NT2/D1 (cell line): Measurements from ENCODE around the gene MRPS26.
A peak's percentile ranks its signal among the peaks of the same experiment; 100 is the strongest.

ENCODE experiments used
- DNase-seq: peaks from one replicate; pipeline ENCODE4 v3.0.0-alpha.2; 2011; ENCODE audit warnings: low read depth, low spot score
- H3K27me3 ChIP-seq: 2 replicates; pipeline ENCODE4 v1.6.0; 2011; ENCODE audit warnings: mild to moderate bottlenecking; ENCODE audit not compliant: insufficient read length, insufficient read depth
- H3K36me3 ChIP-seq: 2 replicates; pipeline ENCODE4 v1.6.1; 2011; ENCODE audit warnings: mild to moderate bottlenecking, low read length, mixed read lengths; ENCODE audit not compliant: insufficient read depth, insufficient read length
- H3K4me1 ChIP-seq: 2 replicates; pipeline ENCODE4 v1.5.1; 2011; ENCODE audit not compliant: insufficient read depth, insufficient read length
- H3K4me3 ChIP-seq: 2 replicates; pipeline ENCODE4 v1.5.1; 2011; ENCODE audit warnings: low read depth; ENCODE audit not compliant: insufficient read length
- H3K9ac ChIP-seq: 2 replicates; pipeline ENCODE4 v1.6.0; 2011; ENCODE audit warnings: low read depth; ENCODE audit not compliant: insufficient read length
- H3K9me3 ChIP-seq: 2 replicates; pipeline ENCODE4 v1.5.1; 2011; ENCODE audit warnings: mild to moderate bottlenecking, low read length; ENCODE audit not compliant: insufficient read depth
- SUZ12 ChIP-seq: IDR thresholded peaks from 2 replicates; pipeline ENCODE4 v1.6.1; 2011; ENCODE audit not compliant: insufficient read length, insufficient read depth; ENCODE audit errors: extremely low read depth
- YY1 ChIP-seq: IDR thresholded peaks from 2 replicates; pipeline ENCODE4 v1.6.1; 2011; ENCODE audit not compliant: insufficient read length, insufficient read depth
- ZNF274 ChIP-seq: IDR thresholded peaks from 2 replicates; pipeline ENCODE4 v1.6.1; 2011; ENCODE audit warnings: mild to moderate bottlenecking, low read depth, low read length

Gene MRPS26

DNA sequence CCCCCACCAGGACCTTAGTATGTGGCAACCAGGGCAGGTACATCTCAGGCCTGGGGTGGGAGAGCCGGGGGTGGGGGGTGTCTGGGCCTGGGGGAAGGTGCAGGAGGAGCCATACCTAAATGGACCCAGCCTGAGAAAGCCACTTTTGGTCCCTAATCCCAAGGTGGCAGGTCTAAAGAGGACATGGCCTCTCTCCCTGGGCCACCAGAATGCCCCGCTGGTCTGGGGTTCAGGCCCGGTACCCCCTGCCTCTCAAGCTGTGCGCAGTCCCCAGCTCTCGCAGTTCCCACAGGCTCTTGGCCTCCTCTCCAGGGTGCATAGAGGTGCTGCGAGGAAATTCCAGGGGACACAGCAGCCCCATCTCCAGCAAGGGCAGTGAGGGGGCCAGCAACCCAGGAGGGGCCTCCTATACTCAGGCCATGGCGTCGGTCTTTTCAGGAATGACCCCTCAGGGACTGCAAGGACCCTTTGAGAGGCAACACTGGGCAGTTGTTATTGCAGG, 39.8 kb downstream of the MRPS26 start:
- Histone ChIP-seq H3K27me3 (peaks cover 42% of the 10 kb centered on the region), H3K9me3 (no peaks in the 10 kb centered on the region), H3K36me3 (no peaks in the 10 kb centered on the region), H3K9ac (no peak overlapping the region), H3K4me3 (no peak overlapping the region), H3K4me1 (no peaks in the 10 kb centered on the region)
- DNase-seq, result no peak
- no peak for TF ChIP-seq ZNF274
- no peak for TF ChIP-seq SUZ12
- no peak for TF ChIP-seq YY1

- Histone ChIP-seq H3K9ac (no peak overlapping the region), H3K27me3 (peaks cover 30% of the 10 kb centered on the region), H3K4me3 (no peak overlapping the region), H3K9me3 (no peaks in the 10 kb centered on the region), H3K4me1 (no peaks in the 10 kb centered on the region), H3K36me3 (no peaks in the 10 kb centered on the region)
- no peak for DNase-seq
- TF ChIP-seq SUZ12 (no peak), YY1 (no peak), ZNF274 (no peak)
Measured at GRCh38 chr20:3088031-3088430, 42.2 kb downstream of the MRPS26 start.

- TF ChIP-seq YY1 (no peak), SUZ12 (no peak), ZNF274 (no peak)
- H3K27me3 ChIP-seq, result peaks cover 15% of the 10 kb centered on the region
- no peak overlapping the region for H3K4me3 ChIP-seq
Measured at GRCh38 chr20:3090565-3090964, 44.7 kb downstream of the MRPS26 start.

GRCh38 chr20:3092611-3093379, 46.9 kb downstream of the MRPS26 start:
- peak overlapping the region; percentile 70 for H3K9ac ChIP-seq
- peak overlapping the region; percentile 40 for H3K4me3 ChIP-seq

More at GRCh38 chr20:3090565-3090964, 44.7 kb downstream of the MRPS26 start:
- Histone ChIP-seq H3K9me3 (no peaks in the 10 kb centered on the region), H3K4me1 (peaks cover 3% of the 10 kb centered on the region), H3K9ac (no peak overlapping the region), H3K36me3 (no peaks in the 10 kb centered on the region)
- no peak for DNase-seq

GRCh38 chr20:3093861-3094361, 48.1 kb downstream of the MRPS26 start:
- no peak overlapping the region for H3K4me3 ChIP-seq
- no peak for TF ChIP-seq SUZ12
- no peak for TF ChIP-seq YY1
- TF ChIP-seq ZNF274, result no peak
- H3K4me1 ChIP-seq, result peaks cover 3% of the 10 kb centered on the region
- no peaks in the 10 kb centered on the region for H3K36me3 ChIP-seq
- no peak for DNase-seq
- no peaks in the 10 kb centered on the region for H3K9me3 ChIP-seq
- H3K27me3 ChIP-seq, result peaks cover 15% of the 10 kb centered on the region
- H3K9ac ChIP-seq, result no peak overlapping the region

More at GRCh38 chr20:3092611-3093379, 46.9 kb downstream of the MRPS26 start:
- peaks cover 15% of the 10 kb centered on the region for H3K27me3 ChIP-seq
- no peak for TF ChIP-seq SUZ12
- TF ChIP-seq ZNF274, result no peak
- TF ChIP-seq YY1, result no peak
- no peak for DNase-seq
- H3K4me1 ChIP-seq, result peaks cover 3% of the 10 kb centered on the region
- no peaks in the 10 kb centered on the region for H3K9me3 ChIP-seq
- H3K36me3 ChIP-seq, result no peaks in the 10 kb centered on the region

- Histone ChIP-seq H3K36me3 (no peaks in the 10 kb centered on the region), H3K4me3 (no peak overlapping the region), H3K9me3 (no peaks in the 10 kb centered on the region), H3K27me3 (peaks cover 15% of the 10 kb centered on the region), H3K9ac (peak overlapping the region; percentile 32), H3K4me1 (peaks cover 3% of the 10 kb centered on the region)
- TF ChIP-seq SUZ12, result no peak
- TF ChIP-seq YY1, result no peak
- TF ChIP-seq ZNF274, result no peak
- no peak for DNase-seq
Measured at GRCh38 chr20:3094848-3095629, 49.2 kb downstream of the MRPS26 start.
